ENCODE data around the gene PRPSAP1.

Gene PRPSAP1

GRCh38 chr17:76276461-76277299 lies 77.0 kb downstream of the PRPSAP1 start:
- Histone ChIP-seq H3K14ac (ENCODE audit: low read length) (peak overlapping the region; percentile 89), H3K79me1 (ENCODE audit: low read depth, low read length) (peaks cover 10% of the 10 kb centered on the region), H3K4me3 (ENCODE audit: low read length in 2 of 2) (no peak overlapping the region), H3K9me3 (replicated peaks in 1 of 2; ENCODE audit: control insufficient read depth in 2 of 2, insufficient read depth in 1 of 2, low read depth in 1 of 2, low read length in 2 of 2) (peaks cover 0 to 3% of the 10 kb centered on the region in 2 donors), H2BK12ac (ENCODE audit: low read length) (no peak overlapping the region), H3K4ac (ENCODE audit: low read length) (no peak overlapping the region), H3K18ac (ENCODE audit: low read length) (peak overlapping the region; percentile 35), H2AK5ac (ENCODE audit: low read depth, low read length) (no peak overlapping the region), H2AFZ (ENCODE audit: low read length) (no peak overlapping the region), H3K4me2 (ENCODE audit: insufficient read depth, low read length, poor library complexity, severe bottlenecking) (no peak overlapping the region), H2BK15ac (ENCODE audit: low read length) (no peak overlapping the region), H3K4me1 (ENCODE audit: control insufficient read depth in 2 of 2, insufficient read depth in 1 of 2, low read depth in 1 of 2, low read length in 2 of 2) (peaks cover 7 to 10% of the 10 kb centered on the region in 2 donors), H4K8ac (ENCODE audit: low read depth, low read length) (no peak overlapping the region), H3K27ac (replicated peaks; ENCODE audit: low read length) (no peak overlapping the region), H3K36me3 (replicated peaks in 1 of 2; ENCODE audit: control insufficient read depth in 2 of 2, insufficient read depth in 2 of 2, low read length in 2 of 2) (peaks cover 4 to 12% of the 10 kb centered on the region in 2 donors), H3K27me3 (ENCODE audit: control insufficient read depth in 3 of 3, insufficient read depth in 3 of 3, low read depth in 1 of 3, low read length in 3 of 3) (no peaks in the 10 kb centered on the region), H2BK120ac (ENCODE audit: low read depth, low read length) (no peak overlapping the region), H3K23ac (ENCODE audit: low read depth, low read length, poor library complexity) (no peak overlapping the region), H2BK5ac (ENCODE audit: low read length) (no peak overlapping the region), H3K9ac (ENCODE audit: low read depth, low read length, poor library complexity) (no peak overlapping the region), H4K91ac (ENCODE audit: low read depth, low read length, poor library complexity) (no peak overlapping the region)
- no CpG with 5 or more reads among the region's 19 CpGs for WGBS, 2 donors (ENCODE audit: extremely low coverage in 2 of 2, insufficient read length in 2 of 2, insufficient replicate concordance in 1 of 2)
- DNase-seq (ENCODE audit: low spot score), result no peak

DNA sequence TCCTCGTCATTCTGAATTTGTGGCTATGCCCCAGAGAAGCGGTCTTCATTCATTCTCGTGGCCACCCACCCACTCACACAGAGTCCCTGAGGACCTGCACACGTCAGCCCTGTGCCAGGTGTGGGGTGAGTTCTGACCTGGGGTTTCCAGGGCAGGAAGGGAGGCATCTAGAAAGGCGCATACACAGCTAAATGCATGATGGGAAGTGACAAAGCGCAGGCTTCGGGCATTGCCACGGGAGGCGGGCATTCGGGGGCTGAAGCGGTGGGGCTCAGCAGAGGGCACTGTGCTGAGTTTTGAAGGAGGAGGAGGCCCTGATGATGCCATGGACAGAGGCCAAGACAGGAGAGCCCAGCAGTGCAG lies 77.7 kb downstream of the PRPSAP1 start:
- Histone ChIP-seq H3K4me3 (ENCODE audit: low read length in 2 of 2) (no peak overlapping the region), H2BK12ac (ENCODE audit: low read length) (no peak overlapping the region), H3K27ac (replicated peaks; ENCODE audit: low read length) (no peak overlapping the region), H4K8ac (ENCODE audit: low read depth, low read length) (no peak overlapping the region), H3K18ac (ENCODE audit: low read length) (no peak overlapping the region), H2AK5ac (ENCODE audit: low read depth, low read length) (no peak overlapping the region), H2AFZ (ENCODE audit: low read length) (no peak overlapping the region), H3K9ac (ENCODE audit: low read depth, low read length, poor library complexity) (no peak overlapping the region), H2BK5ac (ENCODE audit: low read length) (no peak overlapping the region), H3K4me1 (ENCODE audit: control insufficient read depth in 2 of 2, insufficient read depth in 1 of 2, low read depth in 1 of 2, low read length in 2 of 2) (peaks cover 11 to 13% of the 10 kb centered on the region in 2 donors), H3K36me3 (replicated peaks in 1 of 2; ENCODE audit: control insufficient read depth in 2 of 2, insufficient read depth in 2 of 2, low read length in 2 of 2) (peaks cover 4 to 16% of the 10 kb centered on the region in 2 donors), H3K4ac (ENCODE audit: low read length) (no peak overlapping the region), H3K14ac (ENCODE audit: low read length) (peak overlapping the region; percentile 17), H3K23ac (ENCODE audit: low read depth, low read length, poor library complexity) (peak overlapping the region; percentile 55), H2BK120ac (ENCODE audit: low read depth, low read length) (no peak overlapping the region), H3K79me1 (ENCODE audit: low read depth, low read length) (peaks cover 10% of the 10 kb centered on the region), H2BK15ac (ENCODE audit: low read length) (no peak overlapping the region), H3K4me2 (ENCODE audit: insufficient read depth, low read length, poor library complexity, severe bottlenecking) (no peak overlapping the region), H3K27me3 (ENCODE audit: control insufficient read depth in 3 of 3, insufficient read depth in 3 of 3, low read depth in 1 of 3, low read length in 3 of 3) (no peaks in the 10 kb centered on the region), H3K9me3 (replicated peaks in 1 of 2; ENCODE audit: control insufficient read depth in 2 of 2, insufficient read depth in 1 of 2, low read depth in 1 of 2, low read length in 2 of 2) (peaks cover 0 to 3% of the 10 kb centered on the region in 2 donors), H4K91ac (ENCODE audit: low read depth, low read length, poor library complexity) (no peak overlapping the region)
- DNase-seq (ENCODE audit: low spot score), result no peak
- no CpG with 5 or more reads among the region's 11 CpGs for WGBS, 2 donors (ENCODE audit: extremely low coverage in 2 of 2, insufficient read length in 2 of 2, insufficient replicate concordance in 1 of 2)

GRCh38 chr17:76275382-76276068 lies 78.2 kb downstream of the PRPSAP1 start:
- Histone ChIP-seq H3K9ac (ENCODE audit: low read depth, low read length, poor library complexity) (no peak overlapping the region), H3K4me3 (ENCODE audit: low read length in 2 of 2) (no peak overlapping the region), H3K4me2 (ENCODE audit: insufficient read depth, low read length, poor library complexity, severe bottlenecking) (no peak overlapping the region), H3K9me3 (replicated peaks in 1 of 2; ENCODE audit: control insufficient read depth in 2 of 2, insufficient read depth in 1 of 2, low read depth in 1 of 2, low read length in 2 of 2) (peaks cover 0 to 3% of the 10 kb centered on the region in 2 donors), H2BK12ac (ENCODE audit: low read length) (no peak overlapping the region), H3K79me1 (ENCODE audit: low read depth, low read length) (peaks cover 13% of the 10 kb centered on the region), H2BK120ac (ENCODE audit: low read depth, low read length) (no peak overlapping the region), H4K8ac (ENCODE audit: low read depth, low read length) (no peak overlapping the region), H2BK5ac (ENCODE audit: low read length) (no peak overlapping the region), H3K4ac (ENCODE audit: low read length) (no peak overlapping the region), H3K4me1 (ENCODE audit: control insufficient read depth in 2 of 2, insufficient read depth in 1 of 2, low read depth in 1 of 2, low read length in 2 of 2) (peaks cover 11 to 16% of the 10 kb centered on the region in 2 donors), H2AK5ac (ENCODE audit: low read depth, low read length) (peak overlapping the region; percentile 68), H3K36me3 (replicated peaks in 1 of 2; ENCODE audit: control insufficient read depth in 2 of 2, insufficient read depth in 2 of 2, low read length in 2 of 2) (peaks cover 8 to 22% of the 10 kb centered on the region in 2 donors), H3K27ac (replicated peaks; ENCODE audit: low read length) (no peak overlapping the region), H2BK15ac (ENCODE audit: low read length) (no peak overlapping the region), H3K18ac (ENCODE audit: low read length) (peak overlapping the region; percentile 48), H3K27me3 (ENCODE audit: control insufficient read depth in 3 of 3, insufficient read depth in 3 of 3, low read depth in 1 of 3, low read length in 3 of 3) (no peaks in the 10 kb centered on the region), H4K91ac (ENCODE audit: low read depth, low read length, poor library complexity) (no peak overlapping the region), H2AFZ (ENCODE audit: low read length) (no peak overlapping the region), H3K14ac (ENCODE audit: low read length) (no peak overlapping the region), H3K23ac (ENCODE audit: low read depth, low read length, poor library complexity) (peak overlapping the region; percentile 55)
- no CpG with 5 or more reads among the region's 22 CpGs for WGBS, 2 donors (ENCODE audit: extremely low coverage in 2 of 2, insufficient read length in 2 of 2, insufficient replicate concordance in 1 of 2)
- no peak for DNase-seq (ENCODE audit: low spot score)

All from neuronal stem cell (in vitro differentiated cells).